GM20431 (cell line): ENCODE data around the gene RNF225.
"Not testable (repeated sequence)": the region's sequence is repeated elsewhere in the genome, so short reads cannot be mapped to it uniquely, and the experiment has no call there.

ENCODE experiments used
- in situ Hi-C: fragments of 300-500 bp; cut with MseI, MboI; formaldehyde crosslinking; loops from one replicate; pipeline ENCODE4 v1.15.0; 2020; ENCODE audit warnings: low sequenced_read_pairs; ENCODE audit not compliant: unreplicated experiment

Gene RNF225

GRCh38 chr19:58406818-58407657 lies 11.6 kb downstream of the RNF225 start:
- in situ Hi-C loops = no loop called here

- in situ Hi-C loops = no loop called here
Observed at GRCh38 chr19:58407658-58408151, 12.2 kb downstream of the RNF225 start.

GRCh38 chr19:58408152-58409009 lies 12.9 kb downstream of the RNF225 start, which contains the start of gene ZNF584:
Gene ZNF584, plus strand, starts transcription at chr19:58408649. Its CDS starts 499 bp downstream, at chr19:58409148.
- in situ Hi-C loops = no loop called here

GRCh38 chr19:58409010-58409790 lies 13.7 kb downstream of the RNF225 start:
- in situ Hi-C loops = no loop called here

- in situ Hi-C loops = no loop called here
Observed at GRCh38 chr19:58416604-58417003, 21.1 kb downstream of the RNF225 start.

- in situ Hi-C loops = no loop called here
Observed at GRCh38 chr19:58417071-58417470, 21.6 kb downstream of the RNF225 start.

GRCh38 chr19:58428617-58429016 lies 33.2 kb downstream of the RNF225 start:
- in situ Hi-C loops = no loop called here

GRCh38 chr19:58429745-58430144 lies 34.3 kb downstream of the RNF225 start:
- in situ Hi-C loops = no loop called here

GRCh38 chr19:58434217-58434616 lies 38.8 kb downstream of the RNF225 start:
- in situ Hi-C loops = no loop called here

GRCh38 chr19:58439576-58440554 lies 44.4 kb downstream of the RNF225 start, which contains the start of gene ZNF132:
Gene ZNF132, minus strand, starts transcription at chr19:58440153. Its CDS starts 332 bp downstream, at chr19:58439821.
- in situ Hi-C loops = no loop called here

GRCh38 chr19:58440556-58440955 lies 45.1 kb downstream of the RNF225 start:
- in situ Hi-C loops = no loop called here

- in situ Hi-C loops = not testable (repeated sequence)
Observed at GRCh38 chr19:58442986-58443385, 47.5 kb downstream of the RNF225 start.
